ENCODE data around the gene RBBP8.
"Not testable (repeated sequence)": the region's sequence is repeated elsewhere in the genome, so short reads cannot be mapped to it uniquely, and the experiment has no call there.

RBBP8 gene

GRCh38 chr18:22946846-22947245 lies 13.7 kb downstream of the RBBP8 start:
- DNase-seq (ENCODE audit: low spot score) (no peak), ATAC-seq (ENCODE audit: low read depth) (no peak)
- Histone ChIP-seq H3K9me3 (ENCODE audit: severe bottlenecking) (no peaks in the 10 kb centered on the region), H3K4me3 (ENCODE audit: severe bottlenecking) (no peak overlapping the region), H3K4me1 (ENCODE audit: insufficient read depth, poor library complexity, severe bottlenecking) (peaks cover 7% of the 10 kb centered on the region), H3K36me3 (ENCODE audit: low read depth) (peaks cover 98% of the 10 kb centered on the region), H3K27ac (ENCODE audit: poor library complexity, severe bottlenecking) (no peak overlapping the region), H3K27me3 (ENCODE audit: insufficient read depth, poor library complexity, severe bottlenecking) (no peaks in the 10 kb centered on the region)
- TF ChIP-seq CTCF (IDR thresholded peaks at IDR 0.05; ENCODE audit: poor library complexity, severe bottlenecking), result no peak

GRCh38 chr18:22951823-22952222 lies 18.7 kb downstream of the RBBP8 start:
- TF ChIP-seq CTCF (IDR thresholded peaks at IDR 0.05; ENCODE audit: poor library complexity, severe bottlenecking), result no peak
- no peak overlapping the region for H3K27ac ChIP-seq (ENCODE audit: poor library complexity, severe bottlenecking)
- H3K4me1 ChIP-seq (ENCODE audit: insufficient read depth, poor library complexity, severe bottlenecking), result no peaks in the 10 kb centered on the region
- H3K27me3 ChIP-seq (ENCODE audit: insufficient read depth, poor library complexity, severe bottlenecking), result no peaks in the 10 kb centered on the region
- H3K36me3 ChIP-seq (ENCODE audit: low read depth), result peaks cover 96% of the 10 kb centered on the region
- DNase-seq (ENCODE audit: low spot score) (no peak), ATAC-seq (ENCODE audit: low read depth) (no peak)
- no peaks in the 10 kb centered on the region for H3K9me3 ChIP-seq (ENCODE audit: severe bottlenecking)
- H3K4me3 ChIP-seq (ENCODE audit: severe bottlenecking), result no peak overlapping the region

- Histone ChIP-seq H3K4me3 (ENCODE audit: severe bottlenecking) (no peak overlapping the region), H3K27ac (ENCODE audit: poor library complexity, severe bottlenecking) (no peak overlapping the region), H3K27me3 (ENCODE audit: insufficient read depth, poor library complexity, severe bottlenecking) (no peaks in the 10 kb centered on the region), H3K36me3 (ENCODE audit: low read depth) (peaks cover 96% of the 10 kb centered on the region), H3K4me1 (ENCODE audit: insufficient read depth, poor library complexity, severe bottlenecking) (no peaks in the 10 kb centered on the region), H3K9me3 (ENCODE audit: severe bottlenecking) (no peaks in the 10 kb centered on the region)
- DNase-seq (ENCODE audit: low spot score) (no peak), ATAC-seq (ENCODE audit: low read depth) (no peak)
- TF ChIP-seq CTCF (IDR thresholded peaks at IDR 0.05; ENCODE audit: poor library complexity, severe bottlenecking), result no peak
Measured at GRCh38 chr18:22952525-22952924, 19.4 kb downstream of the RBBP8 start.

GRCh38 chr18:22953982-22954381 lies 20.9 kb downstream of the RBBP8 start:
- peaks cover 96% of the 10 kb centered on the region for H3K36me3 ChIP-seq (ENCODE audit: low read depth)
- H3K4me1 ChIP-seq (ENCODE audit: insufficient read depth, poor library complexity, severe bottlenecking); H3K27me3 ChIP-seq (ENCODE audit: insufficient read depth, poor library complexity, severe bottlenecking); DNase-seq (ENCODE audit: low spot score); ATAC-seq (ENCODE audit: low read depth); H3K27ac ChIP-seq (ENCODE audit: poor library complexity, severe bottlenecking); H3K9me3 ChIP-seq (ENCODE audit: severe bottlenecking); H3K4me3 ChIP-seq (ENCODE audit: severe bottlenecking): not testable (repeated sequence)

- no peak for TF ChIP-seq CTCF (IDR thresholded peaks at IDR 0.05; ENCODE audit: poor library complexity, severe bottlenecking)
- Histone ChIP-seq H3K4me3 (ENCODE audit: severe bottlenecking) (no peak overlapping the region), H3K9me3 (ENCODE audit: severe bottlenecking) (no peaks in the 10 kb centered on the region), H3K27ac (ENCODE audit: poor library complexity, severe bottlenecking) (no peak overlapping the region), H3K4me1 (ENCODE audit: insufficient read depth, poor library complexity, severe bottlenecking) (no peaks in the 10 kb centered on the region), H3K27me3 (ENCODE audit: insufficient read depth, poor library complexity, severe bottlenecking) (no peaks in the 10 kb centered on the region), H3K36me3 (ENCODE audit: low read depth) (peaks cover 95% of the 10 kb centered on the region)
- ATAC-seq (ENCODE audit: low read depth) (no peak), DNase-seq (ENCODE audit: low spot score) (no peak)
Measured at GRCh38 chr18:22956226-22956625, 23.1 kb downstream of the RBBP8 start.

Data from RWPE2 (cell line).